ENCODE data around the gene MACROH2A2. TPM values are rescaled to one million over a fixed set of nuclear protein-coding genes. Genes with fewer than 3 reads are reported as not detected.

Gene MACROH2A2
- total RNA-seq, 1 donor from 2014 or later = 31.2 TPM

- no peak for TF ChIP-seq CTCF (IDR thresholded peaks at IDR 0.05)
- Mint-ChIP-seq H3K4me3 (ENCODE audit: unreplicated experiment) (no peak overlapping the region), H3K4me1 (ENCODE audit: unreplicated experiment) (peaks cover 2% of the 10 kb centered on the region), H3K27ac (ENCODE audit: unreplicated experiment) (no peak overlapping the region), H3K9me3 (ENCODE audit: unreplicated experiment) (no peaks in the 10 kb centered on the region), H3K36me3 (ENCODE audit: unreplicated experiment) (peaks cover 11% of the 10 kb centered on the region), H3K27me3 (ENCODE audit: unreplicated experiment) (no peaks in the 10 kb centered on the region)
- no peak for DNase-seq (ENCODE audit: extremely low spot score, unreplicated experiment)
Measured at GRCh38 chr10:70137927-70138883, 85.6 kb downstream of the MACROH2A2 start.

- no peaks in the 10 kb centered on the region for H3K27me3 Mint-ChIP-seq (ENCODE audit: unreplicated experiment)
- TF ChIP-seq CTCF (IDR thresholded peaks at IDR 0.05) = no peak
- no peaks in the 10 kb centered on the region for H3K9me3 Mint-ChIP-seq (ENCODE audit: unreplicated experiment)
- peaks cover 10% of the 10 kb centered on the region for H3K36me3 Mint-ChIP-seq (ENCODE audit: unreplicated experiment)
- no peak overlapping the region for H3K4me3 Mint-ChIP-seq (ENCODE audit: unreplicated experiment)
- DNase-seq (ENCODE audit: extremely low spot score, unreplicated experiment) = no peak
- H3K4me1 Mint-ChIP-seq (ENCODE audit: unreplicated experiment) = no peaks in the 10 kb centered on the region
- no peak overlapping the region for H3K27ac Mint-ChIP-seq (ENCODE audit: unreplicated experiment)
Measured at GRCh38 chr10:70139151-70139996, 86.7 kb downstream of the MACROH2A2 start.

DNA sequence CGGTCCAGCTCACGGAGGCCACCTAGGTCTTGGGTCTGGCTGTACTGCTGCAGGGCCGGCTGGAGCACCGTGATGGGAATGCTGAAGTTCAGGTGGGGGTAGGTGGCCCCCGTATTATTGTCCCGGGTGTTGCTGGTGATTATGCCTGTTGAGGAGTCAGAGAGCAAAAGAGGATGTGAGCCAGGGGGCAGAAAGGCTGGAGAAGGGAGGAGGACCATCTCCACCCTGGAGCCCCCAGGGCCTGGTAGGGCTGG lies 87.3 kb downstream of the MACROH2A2 start:
- TF ChIP-seq CTCF (IDR thresholded peaks at IDR 0.05) = no peak
- no peak overlapping the region for H3K4me3 Mint-ChIP-seq (ENCODE audit: unreplicated experiment)
- peaks cover 2% of the 10 kb centered on the region for H3K4me1 Mint-ChIP-seq (ENCODE audit: unreplicated experiment)
- no peak for DNase-seq (ENCODE audit: extremely low spot score, unreplicated experiment)
- H3K9me3 Mint-ChIP-seq (ENCODE audit: unreplicated experiment) = no peaks in the 10 kb centered on the region
- peaks cover 10% of the 10 kb centered on the region for H3K36me3 Mint-ChIP-seq (ENCODE audit: unreplicated experiment)
- H3K27me3 Mint-ChIP-seq (ENCODE audit: unreplicated experiment) = no peaks in the 10 kb centered on the region
- H3K27ac Mint-ChIP-seq (ENCODE audit: unreplicated experiment) = no peak overlapping the region

- no peak for DNase-seq (ENCODE audit: extremely low spot score, unreplicated experiment)
- no peak overlapping the region for H3K4me3 Mint-ChIP-seq (ENCODE audit: unreplicated experiment)
- H3K4me1 Mint-ChIP-seq (ENCODE audit: unreplicated experiment) = peaks cover 3% of the 10 kb centered on the region
- TF ChIP-seq CTCF (IDR thresholded peaks at IDR 0.05) = no peak
- H3K27me3 Mint-ChIP-seq (ENCODE audit: unreplicated experiment) = no peaks in the 10 kb centered on the region
- H3K27ac Mint-ChIP-seq (ENCODE audit: unreplicated experiment) = no peak overlapping the region
- peaks cover 10% of the 10 kb centered on the region for H3K36me3 Mint-ChIP-seq (ENCODE audit: unreplicated experiment)
- H3K9me3 Mint-ChIP-seq (ENCODE audit: unreplicated experiment) = no peaks in the 10 kb centered on the region
Measured at GRCh38 chr10:70140297-70140696, 87.7 kb downstream of the MACROH2A2 start.

DNA sequence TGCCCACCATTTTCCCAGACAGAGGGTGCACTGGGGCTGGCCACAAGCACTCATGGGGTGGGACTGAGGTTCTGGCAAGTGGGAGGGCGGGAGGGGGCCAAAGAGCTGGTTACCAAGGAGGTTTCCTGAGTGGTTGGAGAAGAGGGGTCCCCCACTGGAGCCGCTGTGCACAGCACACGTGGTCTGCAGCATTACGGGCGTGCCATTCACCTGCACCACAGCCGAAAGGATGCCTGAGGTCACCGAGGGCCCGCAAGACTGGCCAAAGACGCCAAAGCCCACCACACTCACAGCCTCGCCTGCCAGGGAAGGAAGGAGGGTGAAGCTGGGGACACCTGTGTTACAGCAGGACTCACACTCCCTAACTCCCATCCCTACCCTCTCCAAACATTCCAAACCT lies 89.9 kb downstream of the MACROH2A2 start:
- DNase-seq (ENCODE audit: extremely low spot score, unreplicated experiment) = no peak
- Mint-ChIP-seq H3K4me3 (ENCODE audit: unreplicated experiment) (no peak overlapping the region), H3K27ac (ENCODE audit: unreplicated experiment) (no peak overlapping the region), H3K9me3 (ENCODE audit: unreplicated experiment) (no peaks in the 10 kb centered on the region), H3K4me1 (ENCODE audit: unreplicated experiment) (peaks cover 12% of the 10 kb centered on the region), H3K27me3 (ENCODE audit: unreplicated experiment) (no peaks in the 10 kb centered on the region), H3K36me3 (ENCODE audit: unreplicated experiment) (peaks cover 6% of the 10 kb centered on the region)
- no peak for TF ChIP-seq CTCF (IDR thresholded peaks at IDR 0.05)
